ENCODE measurements around the gene HAUS8.
A peak's percentile ranks its signal among the peaks of the same experiment; 100 is the strongest.
"Not testable (repeated sequence)": the region's sequence is repeated elsewhere in the genome, so short reads cannot be mapped to it uniquely, and the experiment has no call there.

The HAUS8 gene

GRCh38 chr19:17098326-17098725, 23.1 kb upstream of the HAUS8 start:
- no peak for DNase-seq

- DNase-seq: no peak
Observed at GRCh38 chr19:17097593-17098126, 22.4 kb upstream of the HAUS8 start.

GRCh38 chr19:17095141-17095919, 20.1 kb upstream of the HAUS8 start:
- no peak for DNase-seq

- not testable (repeated sequence) for DNase-seq
Observed at GRCh38 chr19:17094694-17095093, 19.4 kb upstream of the HAUS8 start.

GRCh38 chr19:17092696-17093095, 17.4 kb upstream of the HAUS8 start:
- no peak for DNase-seq

GRCh38 chr19:17091758-17092333, 16.6 kb upstream of the HAUS8 start:
- DNase-seq: no peak

- no peak for DNase-seq
Observed at GRCh38 chr19:17090583-17090982, 15.3 kb upstream of the HAUS8 start.

GRCh38 chr19:17088552-17088951, 13.3 kb upstream of the HAUS8 start:
- DNase-seq: no peak

GRCh38 chr19:17086834-17087233, 11.6 kb upstream of the HAUS8 start:
- no peak for DNase-seq

GRCh38 chr19:17086120-17086519, 10.9 kb upstream of the HAUS8 start:
- DNase-seq: no peak

- DNase-seq: no peak
Observed at GRCh38 chr19:17081672-17082630, 6.7 kb upstream of the HAUS8 start.

GRCh38 chr19:17080440-17080801, 5.2 kb upstream of the HAUS8 start:
- no peak for DNase-seq

- DNase-seq: peak; percentile 97
Observed at GRCh38 chr19:17079710-17080439, 4.6 kb upstream of the HAUS8 start.

GRCh38 chr19:17078920-17079709, 3.9 kb upstream of the HAUS8 start:
- no peak for DNase-seq

GRCh38 chr19:17078036-17078919, 3.0 kb upstream of the HAUS8 start:
- no peak for DNase-seq

GRCh38 chr19:17077447-17078028, 2.3 kb upstream of the HAUS8 start:
- DNase-seq: no peak

GRCh38 chr19:17076543-17076991, 1.3 kb upstream of the HAUS8 start:
- DNase-seq: no peak

- DNase-seq: peak; percentile 16
Observed at GRCh38 chr19:17075864-17076542, 751 bp upstream of the HAUS8 start.

- DNase-seq: no peak
Observed at GRCh38 chr19:17074634-17075034, 618 bp downstream of the HAUS8 start.
